GM12878 (cell line): Measurements from ENCODE around the gene DIO3. TPM values are rescaled to one million over a fixed set of nuclear protein-coding genes. Genes with fewer than 3 reads are reported as not detected.
"Not testable (repeated sequence)": the region's sequence is repeated elsewhere in the genome, so short reads cannot be mapped to it uniquely, and the experiment has no call there.

Experiments used
- ATAC-seq: fragments of 200-7000 bp; cut with Tn5 transposase; 3 replicates; pipeline ENCODE4 v1.9.1; 2020; ENCODE audit warnings: mild to moderate bottlenecking, moderate library complexity
- BruUV-seq: library from RNA; stranded (reverse); fragments of 400-500 nt; replicated peaks from 2 replicates; lab custom pipeline; 2021; lab: Mats Ljungman, UMichigan
- CTCF ChIA-PET: fragments of 300-600 bp; sonication (Branson Sonifier 250); formaldehyde crosslinking; extraction: SDS; loops from one replicate; lab custom pipeline; 2021; ENCODE audit warnings: inconsistent platforms; lab: Yijun Ruan, JAX
- POLR2A ChIA-PET: fragments of 350-600 bp; formaldehyde crosslinking; extraction: SDS; loops from one replicate; lab custom pipeline; 2021; ENCODE audit warnings: inconsistent platforms; lab: Charles Lee
- RAD21 ChIA-PET: fragments of 300-600 bp; sonication (Branson Sonifier 250); formaldehyde crosslinking; loops from one replicate; lab custom pipeline; 2023; ENCODE audit warnings: antibody characterized with exemption; ENCODE audit not compliant: unreplicated experiment; lab: Charles Lee
- SMC1A ChIA-PET: fragments of 300-600 bp; sonication (Branson Sonifier 250); formaldehyde crosslinking; loops from one replicate; lab custom pipeline; 2023; ENCODE audit not compliant: unreplicated experiment, uncharacterized antibody; lab: Charles Lee
- DNase-seq: peaks from one replicate; pipeline ENCODE4 v3.0.0-alpha.2; 2011; ENCODE audit warnings: low read depth, low spot score
- FAIRE-seq: peaks from 3 replicates; lab custom pipeline; 2011; peaks lifted over from hg19 to GRCh38; lab: Jason Lieb, UNC
- H2AFZ ChIP-seq: 2 replicates; pipeline ENCODE4 v1.6.0; 2011; ENCODE audit warnings: low read depth, low read length, control low read depth; ENCODE audit not compliant: control insufficient read depth
- H3K27ac ChIP-seq: 2 replicates; pipeline ENCODE4 v1.5.1; 2011; ENCODE audit warnings: control low read depth; ENCODE audit not compliant: control insufficient read depth, insufficient read depth
- H3K27me3 ChIP-seq, 2 experiments: replicated peaks in 1 of 2; 2 replicates each; pipeline versions ENCODE4 v1.6.0 to v1.6.1; 2011; ENCODE audit warnings: low read length in 1 of 2; ENCODE audit not compliant: control insufficient read depth in 2 of 2, insufficient read depth in 2 of 2
- H3K36me3 ChIP-seq, 2 experiments: 2 replicates each; pipeline ENCODE4 v1.5.1; 2011; ENCODE audit warnings: low read length in 1 of 2; ENCODE audit not compliant: control insufficient read depth in 2 of 2, insufficient read depth in 2 of 2
- H3K4me1 ChIP-seq: 2 replicates; pipeline ENCODE4 v1.6.1; 2011; ENCODE audit warnings: mild to moderate bottlenecking, low read length, moderate library complexity, mixed read lengths; ENCODE audit not compliant: control insufficient read depth, insufficient read depth
- H3K4me2 ChIP-seq: 2 replicates; pipeline ENCODE4 v1.6.0; 2011; ENCODE audit warnings: control low read depth; ENCODE audit not compliant: control insufficient read depth, insufficient read depth
- H3K4me3 ChIP-seq: fragments of 200-600 bp; sonication (generic); 2 replicates; pipeline ENCODE4 v1.5.1; 2016
- H3K79me2 ChIP-seq: 2 replicates; pipeline ENCODE4 v1.6.0; 2011; ENCODE audit warnings: low read length; ENCODE audit not compliant: control insufficient read depth, insufficient read depth
- H3K9ac ChIP-seq: 2 replicates; pipeline ENCODE4 v1.8.0; 2011; ENCODE audit warnings: low read length, control low read depth, mixed read lengths; ENCODE audit not compliant: control insufficient read depth, insufficient read depth
- H3K9me3 ChIP-seq: replicated peaks from 3 replicates; pipeline ENCODE4 v1.5.1; 2011; ENCODE audit warnings: mild to moderate bottlenecking, low read length; ENCODE audit not compliant: control insufficient read depth, insufficient read depth
- H4K20me1 ChIP-seq: 2 replicates; pipeline ENCODE4 v1.6.0; 2011; ENCODE audit not compliant: control insufficient read depth, insufficient read depth
- CBFB ChIP-seq: IDR thresholded peaks from 2 replicates; pipeline ENCODE4 v1.6.1; 2016; ENCODE audit warnings: antibody characterized with exemption, low read depth
- CREM ChIP-seq: IDR thresholded peaks from 2 replicates; pipeline ENCODE4 v1.6.1; 2014; ENCODE audit warnings: antibody characterized with exemption, low read depth
- HDAC2 ChIP-seq: fragments of 200-600 bp; sonication (generic); IDR thresholded peaks from 2 replicates; pipeline ENCODE4 v1.6.1; 2017
- NR2C1 ChIP-seq: fragments of 450-650 bp; IDR thresholded peaks from 2 replicates; pipeline ENCODE4 v1.6.1; 2017; ENCODE audit warnings: antibody characterized with exemption, mild to moderate bottlenecking, moderate library complexity
- SUZ12 ChIP-seq: fragments of 200-600 bp; sonication (generic); IDR thresholded peaks from one replicate; pipeline ENCODE4 v1.6.1; 2018; ENCODE audit warnings: antibody characterized with exemption, mild to moderate bottlenecking; ENCODE audit not compliant: unreplicated experiment
- TCF7 ChIP-seq: IDR thresholded peaks from 2 replicates; pipeline ENCODE4 v1.6.1; 2014; ENCODE audit warnings: antibody characterized with exemption, borderline replicate concordance
- WGBS: methylation state at CpG from one replicate; pipeline ENCODE4 v1.1.6; 2016; ENCODE audit warnings: low lambda C conversion rate; ENCODE audit not compliant: insufficient replicate concordance, insufficient coverage; ENCODE audit errors: missing lambda C conversion rate; 5-methylcytosine and 5-hydroxymethylcytosine counted together
- in situ Hi-C: fragments of 300-500 bp; cut with MboI; formaldehyde crosslinking; loops from 9 replicates; pipeline ENCODE4 v1.14.3; 2018; ENCODE audit warnings: mixed read lengths
- intact Hi-C: fragments of 100-400 bp; cut with micrococcal nuclease; formaldehyde crosslinking; loops from one replicate; pipeline ENCODE4 v1.14.2; 2022; ENCODE audit not compliant: unreplicated experiment
- polyA plus RNA-seq, 11 experiments: library from polyadenylated mRNA; depleted of rRNA in 4 of 11; unstranded in 6 of 11; stranded (reverse) in 5 of 11; fragments of >200 nt; fragmentation: Nextera tagmentation in 4 of 11; fragmentation: Illumina TruSeq in 1 of 11; extraction: Ambion mirVana in 4 of 11; extraction: Trizol in 1 of 11; gene quantifications; 1 replicate in 1 of 11; 2 replicates in 10 of 11; pipeline versions ENCODE4 v1.2.1 to v1.2.3, GENCODE V29; 2011 to 2016; ENCODE audit warnings: inconsistent platforms in 2 of 11, missing spikeins in 2 of 11, low read depth in 1 of 11
- total RNA-seq, 4 experiments: library from RNA; depleted of rRNA in 3 of 4; stranded (reverse); fragments of >200 nt in 3 of 4; fragmentation: Illumina TruSeq in 1 of 4; extraction: Trizol in 1 of 4; gene quantifications; 2 replicates each; pipeline versions ENCODE4 v1.2.1 to v1.2.3, GENCODE V29; 2013 to 2021
- TF ChIP-seq, protein P1 (sequence below): fragments of 450-650 bp; IDR thresholded peaks from 2 replicates; pipeline ENCODE4 v1.6.1; 2017; ENCODE audit warnings: low read depth, mild to moderate bottlenecking, moderate library complexity
- TF ChIP-seq, protein P2 (sequence below): fragments of 450-650 bp; conservative IDR thresholded peaks from 2 replicates; pipeline ENCODE4 v1.6.1; 2017; ENCODE audit warnings: mild to moderate bottlenecking, moderate library complexity
- TF ChIP-seq, protein P3 (sequence below): fragments of 450-650 bp; IDR thresholded peaks from 2 replicates; pipeline ENCODE4 v1.6.1; 2016; ENCODE audit warnings: mild to moderate bottlenecking

The DIO3 gene
- total and polyA plus RNA-seq, 10 of the 15 experiments (the other 5 are each of a cell fraction or from before 2014, with no cell fraction given) = not detected

DNA sequence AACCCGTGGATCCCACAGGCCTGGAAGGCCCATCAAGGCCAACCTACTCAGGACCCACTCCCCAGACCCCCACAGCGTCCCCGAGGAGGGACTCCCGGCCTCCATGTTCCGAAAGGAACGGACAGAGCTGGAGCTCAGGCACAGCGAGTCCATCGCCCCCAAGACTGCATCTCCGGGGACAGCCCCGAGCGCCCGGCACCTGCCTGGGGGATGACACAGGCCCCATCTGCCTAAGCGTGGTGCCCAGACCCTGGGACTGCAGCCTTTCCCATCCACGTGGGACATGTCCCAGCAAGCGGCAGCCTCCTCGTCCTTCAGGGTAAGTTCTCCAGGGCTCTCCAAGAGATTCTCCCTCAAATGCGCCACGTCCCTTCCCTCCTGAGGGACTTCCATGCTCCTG is 12.1 kb upstream of the DIO3 start:
- Histone ChIP-seq H3K27ac (no peak overlapping the region), H2AFZ (no peak overlapping the region), H3K9me3 (no peaks in the 10 kb centered on the region; the same call in 2 of the 3 replicates), H3K4me3 (no peak overlapping the region), H3K9ac (no peak overlapping the region), H4K20me1 (no peaks in the 10 kb centered on the region), H3K27me3 (no peaks in the 10 kb centered on the region), H3K36me3 (no peaks in the 10 kb centered on the region), H3K4me1 (no peaks in the 10 kb centered on the region), H3K4me2 (no peak overlapping the region), H3K79me2 (no peaks in the 10 kb centered on the region)
- ATAC-seq = no peak
- ChIA-PET SMC1A (no interaction called here), POLR2A (no interaction called here), RAD21 (no interaction called here), CTCF (no interaction called here)
- no TSS peak for BruUV-seq
- WGBS = 40% methylated on average over 18 of the region's 18 CpGs
- TF ChIP-seq, protein P1, sequence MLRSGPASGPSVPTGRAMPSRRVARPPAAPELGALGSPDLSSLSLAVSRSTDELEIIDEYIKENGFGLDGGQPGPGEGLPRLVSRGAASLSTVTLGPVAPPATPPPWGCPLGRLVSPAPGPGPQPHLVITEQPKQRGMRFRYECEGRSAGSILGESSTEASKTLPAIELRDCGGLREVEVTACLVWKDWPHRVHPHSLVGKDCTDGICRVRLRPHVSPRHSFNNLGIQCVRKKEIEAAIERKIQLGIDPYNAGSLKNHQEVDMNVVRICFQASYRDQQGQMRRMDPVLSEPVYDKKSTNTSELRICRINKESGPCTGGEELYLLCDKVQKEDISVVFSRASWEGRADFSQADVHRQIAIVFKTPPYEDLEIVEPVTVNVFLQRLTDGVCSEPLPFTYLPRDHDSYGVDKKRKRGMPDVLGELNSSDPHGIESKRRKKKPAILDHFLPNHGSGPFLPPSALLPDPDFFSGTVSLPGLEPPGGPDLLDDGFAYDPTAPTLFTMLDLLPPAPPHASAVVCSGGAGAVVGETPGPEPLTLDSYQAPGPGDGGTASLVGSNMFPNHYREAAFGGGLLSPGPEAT = no peak
- TF ChIP-seq SUZ12 = no peak
- TF ChIP-seq CBFB = no peak
- TF ChIP-seq HDAC2 = no peak
- TF ChIP-seq, protein P2, sequence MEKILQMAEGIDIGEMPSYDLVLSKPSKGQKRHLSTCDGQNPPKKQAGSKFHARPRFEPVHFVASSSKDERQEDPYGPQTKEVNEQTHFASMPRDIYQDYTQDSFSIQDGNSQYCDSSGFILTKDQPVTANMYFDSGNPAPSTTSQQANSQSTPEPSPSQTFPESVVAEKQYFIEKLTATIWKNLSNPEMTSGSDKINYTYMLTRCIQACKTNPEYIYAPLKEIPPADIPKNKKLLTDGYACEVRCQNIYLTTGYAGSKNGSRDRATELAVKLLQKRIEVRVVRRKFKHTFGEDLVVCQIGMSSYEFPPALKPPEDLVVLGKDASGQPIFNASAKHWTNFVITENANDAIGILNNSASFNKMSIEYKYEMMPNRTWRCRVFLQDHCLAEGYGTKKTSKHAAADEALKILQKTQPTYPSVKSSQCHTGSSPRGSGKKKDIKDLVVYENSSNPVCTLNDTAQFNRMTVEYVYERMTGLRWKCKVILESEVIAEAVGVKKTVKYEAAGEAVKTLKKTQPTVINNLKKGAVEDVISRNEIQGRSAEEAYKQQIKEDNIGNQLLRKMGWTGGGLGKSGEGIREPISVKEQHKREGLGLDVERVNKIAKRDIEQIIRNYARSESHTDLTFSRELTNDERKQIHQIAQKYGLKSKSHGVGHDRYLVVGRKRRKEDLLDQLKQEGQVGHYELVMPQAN = no peak
- TF ChIP-seq TCF7 = no peak
- no peak for TF ChIP-seq NR2C1
- TF ChIP-seq, protein P3, sequence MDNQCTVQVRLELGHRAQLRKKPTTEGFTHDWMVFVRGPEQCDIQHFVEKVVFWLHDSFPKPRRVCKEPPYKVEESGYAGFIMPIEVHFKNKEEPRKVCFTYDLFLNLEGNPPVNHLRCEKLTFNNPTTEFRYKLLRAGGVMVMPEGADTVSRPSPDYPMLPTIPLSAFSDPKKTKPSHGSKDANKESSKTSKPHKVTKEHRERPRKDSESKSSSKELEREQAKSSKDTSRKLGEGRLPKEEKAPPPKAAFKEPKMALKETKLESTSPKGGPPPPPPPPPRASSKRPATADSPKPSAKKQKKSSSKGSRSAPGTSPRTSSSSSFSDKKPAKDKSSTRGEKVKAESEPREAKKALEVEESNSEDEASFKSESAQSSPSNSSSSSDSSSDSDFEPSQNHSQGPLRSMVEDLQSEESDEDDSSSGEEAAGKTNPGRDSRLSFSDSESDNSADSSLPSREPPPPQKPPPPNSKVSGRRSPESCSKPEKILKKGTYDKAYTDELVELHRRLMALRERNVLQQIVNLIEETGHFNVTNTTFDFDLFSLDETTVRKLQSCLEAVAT = no peak
- no peak for TF ChIP-seq CREM
- no peak for DNase-seq
- no peak for FAIRE-seq
- intact Hi-C loops (no loop called here), in situ Hi-C loops (no loop called here)

DNA sequence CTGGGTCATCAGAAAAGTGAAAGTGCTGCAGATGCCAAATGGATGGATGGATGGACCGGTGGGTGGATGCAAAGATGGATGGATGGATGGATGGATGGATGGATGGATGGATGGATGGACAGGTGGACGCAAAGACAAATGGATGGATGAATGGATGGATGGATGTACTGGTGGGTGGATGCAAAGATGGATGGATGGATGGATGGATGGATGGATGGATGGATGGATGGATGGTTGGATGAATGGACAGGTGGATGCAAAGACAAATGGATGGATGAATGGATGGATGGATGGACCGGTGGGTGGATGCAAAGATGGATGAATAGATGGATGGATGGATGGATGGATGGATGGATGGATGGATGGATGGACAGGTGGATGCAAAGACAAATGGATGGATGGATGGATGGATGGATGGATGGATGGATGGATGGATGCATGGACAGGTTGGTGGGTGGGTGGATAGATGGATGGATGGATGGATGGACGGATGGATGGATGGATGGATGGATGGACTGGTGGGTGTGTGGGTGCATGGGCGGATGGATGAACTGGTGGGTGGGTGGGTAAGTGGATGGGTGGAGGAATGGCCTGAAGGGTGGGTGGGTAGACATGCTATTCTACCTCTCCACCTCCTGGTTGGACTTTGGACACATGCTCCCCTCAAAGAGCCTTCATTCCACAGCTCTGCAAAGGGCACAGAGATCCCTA is 10.9 kb upstream of the DIO3 start:
- H3K36me3 ChIP-seq, H3K4me1 ChIP-seq, FAIRE-seq, H3K9ac ChIP-seq, ATAC-seq, DNase-seq, H2AFZ ChIP-seq, intact Hi-C loops, RAD21 ChIA-PET, H3K27ac ChIP-seq, SMC1A ChIA-PET, H3K27me3 ChIP-seq, H3K9me3 ChIP-seq, H3K4me3 ChIP-seq, POLR2A ChIA-PET, in situ Hi-C loops, CTCF ChIA-PET, H4K20me1 ChIP-seq, H3K79me2 ChIP-seq, BruUV-seq, H3K4me2 ChIP-seq: not testable (repeated sequence)
- 30% methylated on average over 5 of the region's 5 CpGs for WGBS
